Measurements from ENCODE around the gene TENM3.
"Not testable (repeated sequence)": the region's sequence is repeated elsewhere in the genome, so short reads cannot be mapped to it uniquely, and the experiment has no call there.

The TENM3 gene

DNA sequence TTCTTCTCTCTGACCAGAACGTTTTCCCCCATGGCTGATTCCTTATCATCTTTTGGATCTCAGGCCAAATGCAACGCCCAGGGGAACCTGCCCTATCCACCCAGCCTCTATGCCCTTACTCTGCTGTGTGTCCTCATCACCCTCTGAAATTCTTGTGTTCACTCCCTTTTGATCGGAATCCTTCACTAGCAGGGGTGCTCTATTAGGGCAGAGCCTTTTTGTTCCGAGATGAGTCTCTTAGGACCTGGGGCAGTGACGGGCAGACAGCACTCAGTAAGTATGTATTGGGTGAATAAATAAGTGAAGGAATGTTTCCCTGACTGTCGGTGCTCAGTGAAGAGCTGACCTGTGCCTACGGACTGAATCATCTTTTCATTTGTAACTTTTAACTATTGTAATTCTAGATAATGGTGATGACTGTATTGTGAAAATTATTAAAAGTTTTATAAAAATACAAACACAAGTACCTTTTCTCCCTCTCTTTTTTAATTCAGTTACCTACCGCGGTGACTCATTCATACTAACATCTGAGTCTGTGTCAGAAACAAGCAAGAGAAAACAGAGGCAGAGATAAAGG is 4.8 kb upstream of the TENM3 start:
- no peak overlapping the region for H3K4me3 ChIP-seq (ENCODE audit: low read length in 2 of 2)
- no peaks in the 10 kb centered on the region for H3K4me1 ChIP-seq (ENCODE audit: control insufficient read depth in 2 of 2, insufficient read depth in 2 of 2, low read length in 2 of 2)
- H3K27me3 ChIP-seq (ENCODE audit: control insufficient read depth in 2 of 2, insufficient read depth in 2 of 2, low read length in 2 of 2): no peaks in the 10 kb centered on the region
- H3K36me3 ChIP-seq (ENCODE audit: control insufficient read depth in 2 of 2, insufficient read depth in 2 of 2, low read length in 2 of 2): no peaks in the 10 kb centered on the region
- H3K9ac ChIP-seq (ENCODE audit: low read depth in 1 of 2, low read length in 2 of 2): no peak overlapping the region
- H3K9me3 ChIP-seq (ENCODE audit: control insufficient read depth in 2 of 2, low read length in 2 of 2): no peaks in the 10 kb centered on the region
- no peak overlapping the region for H3K27ac ChIP-seq (ENCODE audit: low read depth in 2 of 2, low read length in 2 of 2)

DNA sequence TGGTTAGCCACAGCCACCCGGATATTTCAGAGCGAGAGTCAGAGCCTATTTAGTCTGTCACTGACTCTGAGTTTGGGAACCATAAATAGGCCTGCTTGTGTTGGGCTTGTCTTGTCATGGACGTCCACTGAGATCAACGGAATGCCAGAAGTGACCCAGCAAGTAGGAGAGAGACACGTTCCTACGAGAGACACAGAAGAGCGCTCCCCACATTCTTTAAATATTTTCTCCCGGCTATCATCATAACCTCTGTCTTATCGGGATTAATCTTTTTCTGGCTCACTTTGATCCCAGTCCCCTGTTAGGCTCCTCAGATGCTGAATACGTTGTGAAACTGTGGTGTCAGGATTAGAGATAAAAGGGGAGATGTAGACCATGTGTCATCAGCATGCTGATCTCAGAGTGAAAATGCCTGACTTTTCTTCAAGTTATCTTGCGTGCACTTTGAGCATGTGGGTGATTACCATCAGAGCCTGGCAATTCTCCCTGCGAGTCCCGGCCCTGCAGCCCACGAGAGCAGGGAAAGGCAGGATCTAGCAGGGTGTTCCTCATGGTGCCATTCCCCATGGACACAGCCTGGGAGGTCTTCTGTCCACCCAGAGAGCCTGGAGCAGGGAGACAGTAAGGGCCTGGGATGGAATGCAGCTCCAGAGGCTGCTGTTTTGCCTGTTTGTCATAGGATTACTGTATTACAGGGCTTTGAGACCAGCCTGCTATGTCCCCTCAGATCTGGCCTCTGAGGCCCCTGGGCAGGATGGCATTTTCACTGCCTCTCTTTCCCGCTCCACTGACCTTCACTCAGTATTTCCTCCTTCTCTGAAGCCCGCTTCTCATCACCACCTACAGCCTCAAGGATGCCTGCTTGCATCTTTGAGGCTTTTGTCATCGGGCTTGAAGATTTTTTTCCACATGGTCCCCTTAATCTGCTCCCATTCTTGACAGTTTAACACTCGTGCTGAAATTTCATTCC is 2.8 kb upstream of the TENM3 start:
- no peaks in the 10 kb centered on the region for H3K36me3 ChIP-seq (ENCODE audit: control insufficient read depth in 2 of 2, insufficient read depth in 2 of 2, low read length in 2 of 2)
- H3K27me3 ChIP-seq (ENCODE audit: control insufficient read depth in 2 of 2, insufficient read depth in 2 of 2, low read length in 2 of 2): no peaks in the 10 kb centered on the region
- no peaks in the 10 kb centered on the region for H3K9me3 ChIP-seq (ENCODE audit: control insufficient read depth in 2 of 2, low read length in 2 of 2)
- no peaks in the 10 kb centered on the region for H3K4me1 ChIP-seq (ENCODE audit: control insufficient read depth in 2 of 2, insufficient read depth in 2 of 2, low read length in 2 of 2)
- H3K27ac ChIP-seq (ENCODE audit: low read depth in 2 of 2, low read length in 2 of 2): no peak overlapping the region
- H3K4me3 ChIP-seq (ENCODE audit: low read length in 2 of 2): no peak overlapping the region
- H3K9ac ChIP-seq (ENCODE audit: low read depth in 1 of 2, low read length in 2 of 2): no peak overlapping the region

DNA sequence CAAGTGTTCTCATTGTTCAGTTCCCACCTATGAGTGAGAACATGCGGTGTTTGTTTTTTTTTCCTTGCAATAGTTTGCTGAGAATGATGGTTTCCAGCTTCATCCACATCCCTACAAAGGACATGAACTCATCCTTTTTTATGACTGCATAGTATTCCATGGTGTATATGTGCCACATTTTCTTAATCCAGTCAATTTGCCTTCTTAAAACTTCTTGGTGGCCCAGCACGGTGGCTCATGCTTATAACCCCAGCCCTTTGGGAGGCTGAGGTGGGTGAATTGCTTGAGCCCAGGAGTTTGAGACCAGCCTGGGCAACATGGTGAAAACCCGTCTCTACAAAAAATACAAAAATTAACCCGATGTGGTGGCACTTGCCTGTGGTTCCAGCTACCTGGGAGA is 942 bp upstream of the TENM3 start:
- not testable (repeated sequence) for H3K27me3 ChIP-seq (ENCODE audit: control insufficient read depth in 2 of 2, insufficient read depth in 2 of 2, low read length in 2 of 2); H3K9me3 ChIP-seq (ENCODE audit: control insufficient read depth in 2 of 2, low read length in 2 of 2); H3K4me3 ChIP-seq (ENCODE audit: low read length in 2 of 2); H3K27ac ChIP-seq (ENCODE audit: low read depth in 2 of 2, low read length in 2 of 2); H3K9ac ChIP-seq (ENCODE audit: low read depth in 1 of 2, low read length in 2 of 2); H3K4me1 ChIP-seq (ENCODE audit: control insufficient read depth in 2 of 2, insufficient read depth in 2 of 2, low read length in 2 of 2); H3K36me3 ChIP-seq (ENCODE audit: control insufficient read depth in 2 of 2, insufficient read depth in 2 of 2, low read length in 2 of 2)

DNA sequence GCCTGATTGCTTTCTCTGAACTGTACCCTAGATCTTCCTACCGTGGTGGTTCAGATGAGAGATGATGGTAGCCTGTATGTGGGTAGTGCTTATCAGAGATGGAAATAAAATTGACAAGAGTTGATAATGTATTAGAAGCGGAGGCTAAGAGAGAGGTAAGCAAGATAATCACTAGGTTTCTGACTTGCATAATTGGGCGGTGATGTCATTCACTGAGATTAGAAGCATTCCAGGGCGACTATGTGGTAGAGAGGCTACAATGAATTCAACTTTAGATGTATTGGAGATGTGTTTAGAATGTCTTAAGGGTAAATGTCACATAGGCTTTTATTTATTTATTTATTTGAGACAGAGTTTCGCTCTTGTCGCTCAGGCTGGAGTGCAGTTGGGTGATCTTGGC is 415 bp upstream of the TENM3 start:
- H3K4me1 ChIP-seq (ENCODE audit: control insufficient read depth in 2 of 2, insufficient read depth in 2 of 2, low read length in 2 of 2): no peaks in the 10 kb centered on the region
- no peaks in the 10 kb centered on the region for H3K27me3 ChIP-seq (ENCODE audit: control insufficient read depth in 2 of 2, insufficient read depth in 2 of 2, low read length in 2 of 2)
- no peaks in the 10 kb centered on the region for H3K36me3 ChIP-seq (ENCODE audit: control insufficient read depth in 2 of 2, insufficient read depth in 2 of 2, low read length in 2 of 2)
- no peak overlapping the region for H3K4me3 ChIP-seq (ENCODE audit: low read length in 2 of 2)
- no peaks in the 10 kb centered on the region for H3K9me3 ChIP-seq (ENCODE audit: control insufficient read depth in 2 of 2, low read length in 2 of 2)
- no peak overlapping the region for H3K9ac ChIP-seq (ENCODE audit: low read depth in 1 of 2, low read length in 2 of 2)
- H3K27ac ChIP-seq (ENCODE audit: low read depth in 2 of 2, low read length in 2 of 2): no peak overlapping the region

DNA sequence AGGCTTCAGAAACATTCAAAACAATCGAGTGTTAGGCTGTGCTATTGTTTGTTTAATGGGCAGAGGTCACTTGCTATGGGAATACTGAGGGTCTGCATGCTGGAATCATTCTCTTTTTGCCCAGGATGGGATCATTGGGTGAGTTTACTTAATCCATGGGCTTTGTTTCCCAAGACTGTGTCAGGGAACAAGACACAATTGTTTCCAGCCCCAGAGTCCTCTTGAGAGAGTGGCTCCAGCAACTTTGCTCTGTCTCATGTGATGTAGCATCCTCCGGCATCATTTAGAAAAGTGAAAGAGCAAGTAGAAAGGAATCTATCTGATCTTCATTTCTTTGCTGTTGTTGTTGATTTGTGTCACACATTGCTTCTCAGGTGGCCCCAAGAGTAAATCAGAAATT is 1.8 kb downstream of the TENM3 start:
- H3K9ac ChIP-seq (ENCODE audit: low read depth in 1 of 2, low read length in 2 of 2): no peak overlapping the region
- no peak overlapping the region for H3K27ac ChIP-seq (ENCODE audit: low read depth in 2 of 2, low read length in 2 of 2)
- H3K36me3 ChIP-seq (ENCODE audit: control insufficient read depth in 2 of 2, insufficient read depth in 2 of 2, low read length in 2 of 2): no peaks in the 10 kb centered on the region
- no peaks in the 10 kb centered on the region for H3K9me3 ChIP-seq (ENCODE audit: control insufficient read depth in 2 of 2, low read length in 2 of 2)
- no peaks in the 10 kb centered on the region for H3K4me1 ChIP-seq (ENCODE audit: control insufficient read depth in 2 of 2, insufficient read depth in 2 of 2, low read length in 2 of 2)
- H3K4me3 ChIP-seq (ENCODE audit: low read length in 2 of 2): no peak overlapping the region
- no peaks in the 10 kb centered on the region for H3K27me3 ChIP-seq (ENCODE audit: control insufficient read depth in 2 of 2, insufficient read depth in 2 of 2, low read length in 2 of 2)

DNA sequence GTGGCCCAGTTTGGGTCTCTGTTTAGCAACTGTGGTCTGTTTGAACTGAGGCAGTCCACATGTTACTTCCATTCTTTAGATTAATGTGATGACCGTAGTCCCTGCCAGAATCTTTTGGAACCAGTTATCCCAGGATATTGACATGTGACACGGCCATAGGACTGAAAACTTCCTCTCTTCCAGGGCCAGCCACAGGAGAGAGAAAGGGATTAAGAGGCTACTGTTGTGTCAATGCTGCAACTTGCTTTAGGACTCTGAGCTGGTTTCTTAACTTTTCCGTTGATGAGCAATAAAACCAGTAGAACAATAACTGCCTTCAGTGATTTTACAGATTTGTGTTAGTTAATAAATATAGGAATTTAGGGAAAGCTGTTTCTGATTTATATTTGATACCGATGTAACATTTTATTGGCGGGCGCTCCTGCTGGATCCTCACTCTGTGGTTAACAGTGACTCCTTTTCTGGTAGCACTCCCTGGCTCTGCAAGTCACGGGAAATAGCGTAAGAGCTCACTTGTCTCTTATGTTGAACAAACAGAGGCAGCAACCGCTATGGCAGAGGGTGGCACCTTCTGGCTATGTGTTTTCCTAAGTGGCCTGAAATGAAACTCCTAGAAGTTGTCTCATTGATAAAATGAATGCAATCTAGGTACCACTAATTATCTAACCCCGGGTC is 2.5 kb downstream of the TENM3 start:
- Histone ChIP-seq H3K27ac (ENCODE audit: low read depth in 2 of 2, low read length in 2 of 2) (no peak overlapping the region), H3K4me3 (ENCODE audit: low read length in 2 of 2) (no peak overlapping the region), H3K36me3 (ENCODE audit: control insufficient read depth in 2 of 2, insufficient read depth in 2 of 2, low read length in 2 of 2) (no peaks in the 10 kb centered on the region), H3K27me3 (ENCODE audit: control insufficient read depth in 2 of 2, insufficient read depth in 2 of 2, low read length in 2 of 2) (no peaks in the 10 kb centered on the region), H3K9me3 (ENCODE audit: control insufficient read depth in 2 of 2, low read length in 2 of 2) (no peaks in the 10 kb centered on the region), H3K4me1 (ENCODE audit: control insufficient read depth in 2 of 2, insufficient read depth in 2 of 2, low read length in 2 of 2) (no peaks in the 10 kb centered on the region), H3K9ac (ENCODE audit: low read depth in 1 of 2, low read length in 2 of 2) (no peak overlapping the region)

DNA sequence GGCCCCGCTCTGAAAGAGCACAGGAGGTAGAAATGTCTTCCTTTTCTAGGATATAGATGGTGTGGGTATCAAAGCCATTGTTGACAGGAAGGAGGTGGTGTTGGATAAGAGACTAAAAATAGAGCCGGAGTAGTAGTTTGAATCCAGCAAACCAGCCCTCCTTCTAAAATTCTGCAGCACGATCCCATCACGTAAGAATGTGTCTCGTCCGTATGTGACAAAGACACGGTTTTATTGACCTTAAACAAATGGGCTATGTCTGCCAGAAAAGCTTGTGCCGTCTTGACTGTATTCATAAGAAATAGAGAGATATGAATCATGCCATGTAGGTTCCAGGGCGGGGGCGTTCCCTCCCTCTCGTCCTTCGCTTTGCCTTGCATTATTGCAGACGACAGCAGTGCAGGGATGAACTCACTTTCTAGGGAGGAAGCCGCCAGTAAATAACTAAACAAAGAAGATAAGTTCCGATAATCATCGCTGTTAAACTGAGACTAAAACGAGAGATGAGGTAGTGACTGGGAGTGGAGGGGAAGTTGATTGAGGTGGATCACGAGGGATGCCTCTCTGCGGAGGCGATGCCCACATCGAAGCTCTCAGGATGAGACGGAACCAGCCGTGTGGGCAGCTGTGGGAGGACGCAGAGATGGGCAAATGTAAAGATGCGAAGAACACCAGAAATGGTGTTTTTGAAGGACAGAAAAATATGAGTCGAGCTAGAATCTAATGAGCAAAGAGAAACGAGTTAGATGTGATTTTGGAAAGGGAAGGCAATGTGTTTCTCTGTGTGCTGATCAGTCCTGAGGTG is 3.4 kb downstream of the TENM3 start:
- no peak overlapping the region for H3K4me3 ChIP-seq (ENCODE audit: low read length in 2 of 2)
- no peaks in the 10 kb centered on the region for H3K36me3 ChIP-seq (ENCODE audit: control insufficient read depth in 2 of 2, insufficient read depth in 2 of 2, low read length in 2 of 2)
- no peak overlapping the region for H3K9ac ChIP-seq (ENCODE audit: low read depth in 1 of 2, low read length in 2 of 2)
- H3K4me1 ChIP-seq (ENCODE audit: control insufficient read depth in 2 of 2, insufficient read depth in 2 of 2, low read length in 2 of 2): no peaks in the 10 kb centered on the region
- no peaks in the 10 kb centered on the region for H3K9me3 ChIP-seq (ENCODE audit: control insufficient read depth in 2 of 2, low read length in 2 of 2)
- H3K27ac ChIP-seq (ENCODE audit: low read depth in 2 of 2, low read length in 2 of 2): no peak overlapping the region
- H3K27me3 ChIP-seq (ENCODE audit: control insufficient read depth in 2 of 2, insufficient read depth in 2 of 2, low read length in 2 of 2): no peaks in the 10 kb centered on the region

DNA sequence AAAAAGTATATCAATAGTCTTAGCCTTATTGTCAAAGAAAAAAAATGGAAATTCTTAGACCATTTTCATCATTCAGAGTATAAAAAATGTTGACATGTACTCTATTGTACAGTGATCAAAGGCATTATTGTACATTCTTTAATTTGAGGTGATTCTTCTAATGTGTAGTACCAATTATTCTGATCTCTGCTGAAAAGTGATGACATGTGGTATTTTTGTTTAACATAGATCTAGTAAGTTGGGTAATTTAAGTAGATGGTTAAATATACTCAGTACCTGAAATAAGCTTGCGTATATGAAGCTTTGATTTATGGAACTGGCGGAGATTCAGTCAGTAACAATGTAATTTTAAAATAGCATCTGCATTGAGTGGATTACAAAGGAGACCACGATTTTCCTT is 5.1 kb downstream of the TENM3 start:
- H3K4me1 ChIP-seq (ENCODE audit: control insufficient read depth in 2 of 2, insufficient read depth in 2 of 2, low read length in 2 of 2): no peaks in the 10 kb centered on the region
- H3K9ac ChIP-seq (ENCODE audit: low read depth in 1 of 2, low read length in 2 of 2): no peak overlapping the region
- no peaks in the 10 kb centered on the region for H3K9me3 ChIP-seq (ENCODE audit: control insufficient read depth in 2 of 2, low read length in 2 of 2)
- no peaks in the 10 kb centered on the region for H3K27me3 ChIP-seq (ENCODE audit: control insufficient read depth in 2 of 2, insufficient read depth in 2 of 2, low read length in 2 of 2)
- no peaks in the 10 kb centered on the region for H3K36me3 ChIP-seq (ENCODE audit: control insufficient read depth in 2 of 2, insufficient read depth in 2 of 2, low read length in 2 of 2)
- no peak overlapping the region for H3K4me3 ChIP-seq (ENCODE audit: low read length in 2 of 2)
- H3K27ac ChIP-seq (ENCODE audit: low read depth in 2 of 2, low read length in 2 of 2): no peak overlapping the region

DNA sequence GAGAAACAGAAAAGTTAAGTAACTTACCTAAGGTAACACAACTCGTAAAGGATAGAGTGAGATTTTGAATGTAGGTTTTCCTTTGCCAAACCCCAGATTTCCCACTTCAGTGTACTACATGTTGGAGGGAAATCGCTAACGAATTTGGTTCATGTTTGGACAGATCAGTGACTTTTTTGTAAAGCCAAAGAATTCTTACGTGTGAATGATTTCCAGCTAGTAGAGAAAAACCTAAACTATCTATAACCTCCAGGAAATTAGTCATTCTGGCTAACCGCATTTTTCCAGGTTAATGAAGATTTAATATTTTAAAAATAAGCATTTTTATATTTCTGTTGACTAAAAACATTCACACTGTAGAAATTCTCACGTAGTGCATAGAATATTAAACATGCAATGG is 7.2 kb downstream of the TENM3 start:
- Histone ChIP-seq H3K4me3 (ENCODE audit: low read length in 2 of 2) (no peak overlapping the region), H3K4me1 (ENCODE audit: control insufficient read depth in 2 of 2, insufficient read depth in 2 of 2, low read length in 2 of 2) (no peaks in the 10 kb centered on the region), H3K9ac (ENCODE audit: low read depth in 1 of 2, low read length in 2 of 2) (no peak overlapping the region), H3K36me3 (ENCODE audit: control insufficient read depth in 2 of 2, insufficient read depth in 2 of 2, low read length in 2 of 2) (no peaks in the 10 kb centered on the region), H3K9me3 (ENCODE audit: control insufficient read depth in 2 of 2, low read length in 2 of 2) (no peaks in the 10 kb centered on the region), H3K27me3 (ENCODE audit: control insufficient read depth in 2 of 2, insufficient read depth in 2 of 2, low read length in 2 of 2) (no peaks in the 10 kb centered on the region), H3K27ac (ENCODE audit: low read depth in 2 of 2, low read length in 2 of 2) (no peak overlapping the region)

DNA sequence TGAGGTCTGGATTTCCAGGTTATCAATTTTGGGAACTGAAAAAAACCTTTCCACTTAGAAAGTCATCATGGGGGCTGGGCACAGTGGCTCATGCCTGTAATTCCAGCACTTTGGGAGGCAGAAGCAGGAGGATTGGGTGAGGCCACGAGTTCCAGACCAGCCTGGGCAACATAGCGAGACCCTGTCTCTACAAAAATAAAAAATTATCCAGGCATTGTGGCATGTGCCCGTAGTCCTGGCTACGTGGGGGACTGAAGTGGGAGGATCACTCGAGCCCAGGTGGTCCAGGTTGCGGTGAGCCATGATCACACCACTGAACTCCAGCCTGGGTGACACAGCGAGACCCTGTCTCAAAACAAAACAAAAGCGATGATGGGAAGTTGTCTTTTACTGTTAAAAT is 7.9 kb downstream of the TENM3 start:
- H3K9ac ChIP-seq (ENCODE audit: low read depth in 1 of 2, low read length in 2 of 2): no peak overlapping the region
- no peaks in the 10 kb centered on the region for H3K36me3 ChIP-seq (ENCODE audit: control insufficient read depth in 2 of 2, insufficient read depth in 2 of 2, low read length in 2 of 2)
- H3K9me3 ChIP-seq (ENCODE audit: control insufficient read depth in 2 of 2, low read length in 2 of 2): no peaks in the 10 kb centered on the region
- H3K4me3 ChIP-seq (ENCODE audit: low read length in 2 of 2): no peak overlapping the region
- no peaks in the 10 kb centered on the region for H3K27me3 ChIP-seq (ENCODE audit: control insufficient read depth in 2 of 2, insufficient read depth in 2 of 2, low read length in 2 of 2)
- no peaks in the 10 kb centered on the region for H3K4me1 ChIP-seq (ENCODE audit: control insufficient read depth in 2 of 2, insufficient read depth in 2 of 2, low read length in 2 of 2)
- H3K27ac ChIP-seq (ENCODE audit: low read depth in 2 of 2, low read length in 2 of 2): no peak overlapping the region

Measured in mucosa of rectum (tissue), 2 donors.